Measurements from ENCODE around the gene TPRG1.

- TF ChIP-seq SPI1 (IDR thresholded peaks at IDR 0.05; ENCODE audit: low read depth, low read length): no peak
- TF ChIP-seq POLR2AphosphoS5 (IDR thresholded peaks at IDR 0.05; ENCODE audit: low read depth, low read length): no peak
- TF ChIP-seq POLR2A (IDR thresholded peaks at IDR 0.05; ENCODE audit: low read depth, low read length): no peak
Measured at GRCh38 chr3:189353318-189353965, 181.7 kb downstream of the TPRG1 start.
